ENCODE measurements around the gene GYS1. TPM values are rescaled to one million over a fixed set of nuclear protein-coding genes. Genes with fewer than 3 reads are reported as not detected.
"Not testable (repeated sequence)": the region's sequence is repeated elsewhere in the genome, so short reads cannot be mapped to it uniquely, and the experiment has no call there.

GYS1 gene
- total RNA-seq, 1 donor from 2014 or later = 50.7 TPM

- CTCF ChIA-PET = no interaction called here
- POLR2A ChIA-PET = no interaction called here
- H3K4me3 Mint-ChIP-seq = no peak overlapping the region
- no peaks in the 10 kb centered on the region for H3K27me3 Mint-ChIP-seq
- H3K36me3 Mint-ChIP-seq (ENCODE audit: low read depth) = peaks cover 36% of the 10 kb centered on the region
- TF ChIP-seq CTCF (IDR thresholded peaks at IDR 0.05) = no peak
- peaks cover 11% of the 10 kb centered on the region for H3K4me1 Mint-ChIP-seq
- DNase-seq = no peak
- H3K27ac Mint-ChIP-seq = no peak overlapping the region
- H3K9me3 Mint-ChIP-seq = no peaks in the 10 kb centered on the region
- no peak for ATAC-seq (ENCODE audit: low read depth)
- intact Hi-C loops (cut with micrococcal nuclease) = no loop called here
Observed at GRCh38 chr19:48920949-48921348, 72.2 kb downstream of the GYS1 start.

GRCh38 chr19:48919271-48919670 is 73.8 kb downstream of the GYS1 start:
- DNase-seq; H3K4me3 Mint-ChIP-seq; ATAC-seq (ENCODE audit: low read depth); intact Hi-C loops (cut with micrococcal nuclease); CTCF ChIA-PET; H3K9me3 Mint-ChIP-seq; H3K27ac Mint-ChIP-seq; H3K27me3 Mint-ChIP-seq: not testable (repeated sequence)
- H3K4me1 Mint-ChIP-seq = peaks cover 11% of the 10 kb centered on the region
- POLR2A ChIA-PET = interaction anchor here (0.7 to 1.2 kb wide), 2 partner anchors 8 to 48 kb away, joined by 3 read pairs; no protein-coding TSS in a partner anchor
- peaks cover 47% of the 10 kb centered on the region for H3K36me3 Mint-ChIP-seq (ENCODE audit: low read depth)

- Mint-ChIP-seq H3K4me3 (no peak overlapping the region), H3K9me3 (no peaks in the 10 kb centered on the region), H3K27ac (no peak overlapping the region), H3K36me3 (ENCODE audit: low read depth) (peaks cover 50% of the 10 kb centered on the region), H3K4me1 (peaks cover 11% of the 10 kb centered on the region), H3K27me3 (no peaks in the 10 kb centered on the region)
- no peak for DNase-seq
- ChIA-PET CTCF (no interaction called here), POLR2A (interaction anchor here (0.7 to 1.2 kb wide), 2 partner anchors 8 to 48 kb away, joined by 3 read pairs; no protein-coding TSS in a partner anchor)
- no peak for TF ChIP-seq CTCF (IDR thresholded peaks at IDR 0.05)
- peak; percentile 25 for ATAC-seq (ENCODE audit: low read depth)
- intact Hi-C loops (cut with micrococcal nuclease) = no loop called here
Observed at GRCh38 chr19:48918801-48919247, 74.3 kb downstream of the GYS1 start.

Other genes with a start within 250 kb of the GYS1 start
- not detected in 2 replicates for gene IZUMO1, start 246.4 kb downstream of the GYS1 start, total RNA-seq
- not detected in 2 replicates for gene FUT1, start 240.7 kb downstream of the GYS1 start, total RNA-seq
- gene FGF21, start 237.8 kb downstream of the GYS1 start, total RNA-seq = not detected in 2 replicates
- gene BCAT2, start 182.3 kb downstream of the GYS1 start, total RNA-seq = 44.0 and 47.8 TPM in 2 replicates
- 2.6 and 2.8 TPM in 2 replicates for gene HSD17B14, start 156.8 kb downstream of the GYS1 start, total RNA-seq
- gene PLEKHA4, start 124.7 kb downstream of the GYS1 start, total RNA-seq = 5.7 and 6.4 TPM in 2 replicates
- gene PPP1R15A, start 120.9 kb downstream of the GYS1 start, total RNA-seq = 115 and 123 TPM in 2 replicates
- not detected in 2 replicates for gene TULP2, start 94.6 kb downstream of the GYS1 start, total RNA-seq
- 116 and 126 TPM in 2 replicates for gene NUCB1, start 93.0 kb downstream of the GYS1 start, total RNA-seq
- not detected in 2 replicates for gene DHDH, start 59.6 kb downstream of the GYS1 start, total RNA-seq
- 111 and 129 TPM in 2 replicates for gene BAX, start 38.4 kb downstream of the GYS1 start, total RNA-seq
- gene FTL, start 28.0 kb downstream of the GYS1 start, total RNA-seq = 888 and 935 TPM in 2 replicates
- gene RUVBL2, start 578 bp upstream of the GYS1 start, total RNA-seq = 75.6 and 79.4 TPM in 2 replicates
- gene LHB, start 23.8 kb upstream of the GYS1 start, total RNA-seq = not detected in 2 replicates
- gene CGB3, start 31.0 kb upstream of the GYS1 start, total RNA-seq = not detected in 2 replicates
- gene CGB2, start 38.6 kb upstream of the GYS1 start, total RNA-seq = not detected in 2 replicates
- gene CGB1, start 43.6 kb upstream of the GYS1 start, total RNA-seq = not detected in 2 replicates
- gene CGB5, start 50.5 kb upstream of the GYS1 start, total RNA-seq = not detected in 2 replicates
- gene CGB8, start 55.8 kb upstream of the GYS1 start, total RNA-seq = not detected in 2 replicates
- not detected in 2 replicates for gene CGB7, start 64.4 kb upstream of the GYS1 start, total RNA-seq
- not detected in 2 replicates for gene NTF4, start 71.5 kb upstream of the GYS1 start, total RNA-seq
- not detected in 2 replicates for gene KCNA7, start 79.4 kb upstream of the GYS1 start, total RNA-seq
- gene SNRNP70, start 92.1 kb upstream of the GYS1 start, total RNA-seq = 268 and 298 TPM in 2 replicates
- gene LIN7B, start 121.1 kb upstream of the GYS1 start, total RNA-seq = 3.6 and 4.4 TPM in 2 replicates
- 0.98 and 1.0 TPM in 2 replicates for gene C19orf73, start 125.8 kb upstream of the GYS1 start, total RNA-seq
- 1.2 and 3.6 TPM in 2 replicates for gene PPFIA3, start 126.2 kb upstream of the GYS1 start, total RNA-seq
- not detected in 2 replicates for gene HRC, start 162.1 kb upstream of the GYS1 start, total RNA-seq
- gene TRPM4, start 164.5 kb upstream of the GYS1 start, total RNA-seq = not detected in 2 replicates

Measured in activated B cell treated with CpG ODN at 0.5 μM for 24 hours (primary cell).